ENCODE measurements around the gene ANKRD36B.
"Not testable (repeated sequence)": the region's sequence is repeated elsewhere in the genome, so short reads cannot be mapped to it uniquely, and the experiment has no call there.

Gene ANKRD36B

GRCh38 chr2:97589598-97590510, at the start of gene ANKRD36B:
TSS of gene ANKRD36B (minus strand) at chr2:97589877. CDS start at chr2:97589685, 192 bp downstream.
- peak; percentile 38 for DNase-seq

GRCh38 chr2:97626049-97626430, 36.4 kb upstream of the ANKRD36B start:
- not testable (repeated sequence) for DNase-seq

GRCh38 chr2:97625354-97626048, 35.8 kb upstream of the ANKRD36B start:
- not testable (repeated sequence) for DNase-seq

GRCh38 chr2:97622976-97623375, 33.3 kb upstream of the ANKRD36B start:
- DNase-seq, result not testable (repeated sequence)

GRCh38 chr2:97620492-97620891, 30.8 kb upstream of the ANKRD36B start:
- not testable (repeated sequence) for DNase-seq

GRCh38 chr2:97618939-97619827, 29.5 kb upstream of the ANKRD36B start:
- not testable (repeated sequence) for DNase-seq

- DNase-seq, result no peak
Observed at GRCh38 chr2:97617911-97618310, 28.2 kb upstream of the ANKRD36B start.

- not testable (repeated sequence) for DNase-seq
Observed at GRCh38 chr2:97615746-97616145, 26.1 kb upstream of the ANKRD36B start.

- not testable (repeated sequence) for DNase-seq
Observed at GRCh38 chr2:97611895-97612294, 22.2 kb upstream of the ANKRD36B start.

- not testable (repeated sequence) for DNase-seq
Observed at GRCh38 chr2:97608745-97609144, 19.1 kb upstream of the ANKRD36B start.

- DNase-seq, result not testable (repeated sequence)
Observed at GRCh38 chr2:97605524-97606339, 16.1 kb upstream of the ANKRD36B start.

- DNase-seq, result not testable (repeated sequence)
Observed at GRCh38 chr2:97605109-97605508, 15.4 kb upstream of the ANKRD36B start.

- DNase-seq, result not testable (repeated sequence)
Observed at GRCh38 chr2:97601537-97601936, 11.9 kb upstream of the ANKRD36B start.

GRCh38 chr2:97596180-97596579, 6.5 kb upstream of the ANKRD36B start:
- DNase-seq, result not testable (repeated sequence)

- not testable (repeated sequence) for DNase-seq
Observed at GRCh38 chr2:97593520-97593919, 3.8 kb upstream of the ANKRD36B start.

GRCh38 chr2:97590515-97591394, 1.1 kb upstream of the ANKRD36B start:
- DNase-seq, result peak; percentile 69

GRCh38 chr2:97589257-97589597, 450 bp downstream of the ANKRD36B start:
- DNase-seq, result not testable (repeated sequence)

GRCh38 chr2:97565674-97566073, 24.0 kb downstream of the ANKRD36B start:
- DNase-seq, result not testable (repeated sequence)

- not testable (repeated sequence) for DNase-seq
Observed at GRCh38 chr2:97552406-97552805, 37.3 kb downstream of the ANKRD36B start.

- not testable (repeated sequence) for DNase-seq
Observed at GRCh38 chr2:97550498-97550897, 39.2 kb downstream of the ANKRD36B start.

- not testable (repeated sequence) for DNase-seq
Observed at GRCh38 chr2:97549058-97549457, 40.6 kb downstream of the ANKRD36B start.
